HCT116 (cell line): ENCODE results near the gene CREB3L4. TPM values are rescaled to one million over a fixed set of nuclear protein-coding genes. Genes with fewer than 3 reads are reported as not detected.

ENCODE experiments used
- ATAC-seq: fragments of 200-7000 bp; cut with Tn5 transposase; 2 replicates; pipeline ENCODE4 v1.9.1; 2020; ENCODE audit warnings: mild to moderate bottlenecking, moderate library complexity
- BruUV-seq: library from RNA; stranded (reverse); fragments of 400-500 nt; replicated peaks from 2 replicates; lab custom pipeline; 2021; lab: Mats Ljungman, UMichigan
- CTCF ChIA-PET: fragments of 300-600 bp; sonication (Branson Sonifier 250); formaldehyde crosslinking; loops from one replicate; lab custom pipeline; 2021; ENCODE audit warnings: antibody characterized with exemption; lab: Charles Lee
- POLR2A ChIA-PET: fragments of 300-600, 350-600 bp; sonication (Branson Sonifier 250); formaldehyde crosslinking; loops from one replicate; lab custom pipeline; 2021; ENCODE audit warnings: antibody characterized with exemption; lab: Charles Lee
- RAD21 ChIA-PET, 2 experiments: fragments of 300-600 bp; sonication (Branson Sonifier 250); formaldehyde crosslinking; loops; one replicate each; lab custom pipeline; 2023; ENCODE audit warnings: low total read pairs in 2 of 2; ENCODE audit not compliant: uncharacterized antibody in 2 of 2, unreplicated experiment in 2 of 2, low non-redundant PET in 1 of 2; lab: Charles Lee
- DNase-seq: peaks from one replicate; pipeline ENCODE4 v3.0.0-alpha.2; 2010; ENCODE audit warnings: low read depth, low spot score
- H2AFZ ChIP-seq: fragments of 200-600 bp; shearing (Covaris generic), sonication (generic); 2 replicates; pipeline ENCODE4 v1.6.1; 2017; ENCODE audit warnings: low read depth, mixed run types, mixed read lengths, antibody characterized with exemption, low read length; ENCODE audit not compliant: poor library complexity, severe bottlenecking
- H3K27ac ChIP-seq: 2 replicates; pipeline ENCODE4 v1.5.1; 2012; ENCODE audit warnings: low read depth, low read length
- H3K27me3 ChIP-seq: fragments of 200-600 bp; sonication (generic); 2 replicates; pipeline ENCODE4 v1.6.1; 2016; ENCODE audit warnings: mixed run types, low read length, mixed read lengths; ENCODE audit not compliant: insufficient read depth
- H3K36me3 ChIP-seq, 2 experiments: fragments of 200-500 bp in 1 of 2; fragments of 200-600 bp in 1 of 2; sonication (Bioruptor generic) in 1 of 2; sonication (generic) in 1 of 2; 2 replicates each; pipeline versions ENCODE4 v1.5.1 to v1.6.1; 2014 to 2016; ENCODE audit warnings: low read length in 2 of 2, inconsistent platforms in 1 of 2, mixed read lengths in 1 of 2, mixed run types in 1 of 2; ENCODE audit not compliant: insufficient read depth in 2 of 2, control insufficient read depth in 1 of 2
- H3K4me1 ChIP-seq, 2 experiments: fragments of 200-600 bp in 1 of 2; sonication (generic) in 1 of 2; 2 replicates each; pipeline versions ENCODE4 v1.5.1 to v1.6.1; 2012 to 2017; ENCODE audit warnings: low read length in 2 of 2, inconsistent platforms in 1 of 2, mild to moderate bottlenecking in 1 of 2, mixed read lengths in 1 of 2, mixed run types in 1 of 2, moderate library complexity in 1 of 2; ENCODE audit not compliant: insufficient read depth in 2 of 2, control insufficient read depth in 1 of 2
- H3K4me2 ChIP-seq: fragments of 200-600 bp; sonication (generic); 2 replicates; pipeline ENCODE4 v1.6.1; 2017; ENCODE audit warnings: mixed run types, low read length, mixed read lengths
- H3K4me3 ChIP-seq, 2 experiments: fragments of 200-600 bp in 1 of 2; sonication (generic) in 1 of 2; replicated peaks in 1 of 2; 2 replicates each; pipeline ENCODE4 v1.5.1; 2011 to 2016; ENCODE audit warnings: low read length in 2 of 2, control low read depth in 1 of 2, low read depth in 1 of 2, mild to moderate bottlenecking in 1 of 2, mixed read lengths in 1 of 2, mixed run types in 1 of 2
- H3K79me2 ChIP-seq: fragments of 200-600 bp; sonication (generic); 2 replicates; pipeline ENCODE4 v1.6.1; 2017; ENCODE audit warnings: mild to moderate bottlenecking, mixed run types, low read length, moderate library complexity, mixed read lengths; ENCODE audit not compliant: insufficient read depth
- H3K9ac ChIP-seq: fragments of 200-600 bp; sonication (generic); 2 replicates; pipeline ENCODE4 v1.6.1; 2016; ENCODE audit warnings: low read length, mixed read lengths
- H3K9me2 ChIP-seq: fragments of 200-600 bp; sonication (generic), shearing (Covaris generic); 2 replicates; pipeline ENCODE4 v1.6.1; 2017; ENCODE audit warnings: mixed run types, mild to moderate bottlenecking, moderate library complexity; ENCODE audit not compliant: insufficient read depth
- H3K9me3 ChIP-seq, 2 experiments: fragments of 200-500 bp in 1 of 2; fragments of 200-600 bp in 1 of 2; sonication (Bioruptor generic) in 1 of 2; sonication (generic) in 1 of 2; 2 replicates each; pipeline ENCODE4 v1.6.1; 2014 to 2017; ENCODE audit warnings: low read length in 2 of 2, mixed read lengths in 2 of 2, inconsistent platforms in 1 of 2, low read depth in 1 of 2, mild to moderate bottlenecking in 1 of 2, mixed run types in 1 of 2, moderate library complexity in 1 of 2; ENCODE audit not compliant: control insufficient read depth in 1 of 2, insufficient read depth in 1 of 2
- H4K20me1 ChIP-seq: fragments of 200-600 bp; sonication (generic), shearing (Covaris generic); 2 replicates; pipeline ENCODE4 v1.6.1; 2017; ENCODE audit warnings: mixed run types, mild to moderate bottlenecking, moderate library complexity; ENCODE audit not compliant: insufficient read depth
- CBX3 ChIP-seq: IDR thresholded peaks from 2 replicates; pipeline ENCODE4 v1.6.1; 2012; ENCODE audit warnings: low read depth
- CEBPB ChIP-seq: IDR thresholded peaks from 2 replicates; pipeline ENCODE4 v1.6.1; 2012; ENCODE audit warnings: low read depth
- EGR1 ChIP-seq: IDR thresholded peaks from 2 replicates; pipeline ENCODE4 v1.6.1; 2012; ENCODE audit warnings: low read depth
- ELF1 ChIP-seq: IDR thresholded peaks from 2 replicates; pipeline ENCODE4 v1.6.1; 2012; ENCODE audit warnings: low read depth, borderline replicate concordance
- EZH2phosphoT487 ChIP-seq: fragments of 200-600 bp; IDR thresholded peaks from 2 replicates; pipeline ENCODE4 v1.6.1; 2018; ENCODE audit warnings: antibody characterized with exemption, borderline replicate concordance
- FOSL1 ChIP-seq: IDR thresholded peaks from 2 replicates; pipeline ENCODE4 v1.6.1; 2012; ENCODE audit warnings: low read depth
- JUND ChIP-seq: IDR thresholded peaks from 2 replicates; pipeline ENCODE4 v1.6.1; 2012
- POLR2A ChIP-seq: IDR thresholded peaks from 2 replicates; pipeline ENCODE4 v1.7.0; 2011; ENCODE audit warnings: borderline replicate concordance; ENCODE audit not compliant: insufficient read depth, insufficient read length; ENCODE audit errors: extremely low read depth
- POLR2AphosphoS5 ChIP-seq: IDR thresholded peaks from 2 replicates; pipeline ENCODE4 v1.6.1; 2011; ENCODE audit warnings: mild to moderate bottlenecking, low read depth, low read length, moderate library complexity
- RAD21 ChIP-seq: IDR thresholded peaks from 2 replicates; pipeline ENCODE4 v1.6.1; 2012; ENCODE audit warnings: low read depth, mild to moderate bottlenecking
- SIN3A ChIP-seq: IDR thresholded peaks from 2 replicates; pipeline ENCODE4 v1.6.1; 2012; ENCODE audit warnings: low read depth
- SP1 ChIP-seq: IDR thresholded peaks from 2 replicates; pipeline ENCODE4 v1.6.1; 2012; ENCODE audit warnings: low read depth
- SRF ChIP-seq: IDR thresholded peaks from 2 replicates; pipeline ENCODE4 v1.6.1; 2012; ENCODE audit warnings: low read depth
- TCF7L2 ChIP-seq: IDR thresholded peaks from 2 replicates; pipeline ENCODE4 v1.7.0; 2011; ENCODE audit warnings: borderline replicate concordance, inconsistent platforms; ENCODE audit not compliant: insufficient read depth, insufficient read length; ENCODE audit errors: extremely low read depth
- YY1 ChIP-seq: IDR thresholded peaks from 2 replicates; pipeline ENCODE4 v1.6.1; 2011; ENCODE audit warnings: low read length, low read depth, moderate library complexity, mild to moderate bottlenecking; ENCODE audit not compliant: insufficient replicate concordance; ENCODE audit errors: extremely low read depth
- ZFX ChIP-seq: fragments of 450-650 bp; IDR thresholded peaks from 2 replicates; pipeline ENCODE4 v1.6.1; 2017
- ZNF274 ChIP-seq: fragments of 200-500 bp; sonication (Bioruptor generic); IDR thresholded peaks from 2 replicates; pipeline ENCODE4 v1.6.1; 2014; ENCODE audit warnings: mild to moderate bottlenecking, low read depth, low read length, inconsistent platforms
- intact Hi-C: fragments of 100-400 bp; cut with micrococcal nuclease; formaldehyde crosslinking; loops from 2 replicates; pipeline ENCODE4 v1.10.0; 2022
- total RNA-seq: library from RNA; stranded (reverse); gene quantifications from one replicate; pipeline ENCODE4 v1.2.1, GENCODE V29; 2021; ENCODE audit not compliant: unreplicated experiment
- TF ChIP-seq, protein P1 (sequence below): IDR thresholded peaks from 2 replicates; pipeline ENCODE4 v1.6.1; 2012
- TF ChIP-seq, protein P2 (sequence below): IDR thresholded peaks from 2 replicates; pipeline ENCODE4 v1.6.1; 2011; ENCODE audit warnings: mild to moderate bottlenecking, low read length, moderate library complexity; ENCODE audit not compliant: insufficient replicate concordance; ENCODE audit errors: extremely low read depth
- TF ChIP-seq, protein P3 (sequence below), 3 experiments: fragments of 200-600 bp in 1 of 3; sonication (generic) in 1 of 3; IDR thresholded peaks in 2 of 3; conservative IDR thresholded peaks in 1 of 3; 2 replicates each; pipeline ENCODE4 v1.5.1; 2012 to 2017; ENCODE audit warnings: low read depth in 2 of 3, low read length in 2 of 3, antibody characterized with exemption in 1 of 3, borderline replicate concordance in 1 of 3, control low read depth in 1 of 3, mild to moderate bottlenecking in 1 of 3, mixed read lengths in 1 of 3, mixed run types in 1 of 3, moderate library complexity in 1 of 3; ENCODE audit not compliant: insufficient read depth in 1 of 3

Gene CREB3L4
- total RNA-seq, 1 experiment from 2014 or later = 15.3 TPM

DNA sequence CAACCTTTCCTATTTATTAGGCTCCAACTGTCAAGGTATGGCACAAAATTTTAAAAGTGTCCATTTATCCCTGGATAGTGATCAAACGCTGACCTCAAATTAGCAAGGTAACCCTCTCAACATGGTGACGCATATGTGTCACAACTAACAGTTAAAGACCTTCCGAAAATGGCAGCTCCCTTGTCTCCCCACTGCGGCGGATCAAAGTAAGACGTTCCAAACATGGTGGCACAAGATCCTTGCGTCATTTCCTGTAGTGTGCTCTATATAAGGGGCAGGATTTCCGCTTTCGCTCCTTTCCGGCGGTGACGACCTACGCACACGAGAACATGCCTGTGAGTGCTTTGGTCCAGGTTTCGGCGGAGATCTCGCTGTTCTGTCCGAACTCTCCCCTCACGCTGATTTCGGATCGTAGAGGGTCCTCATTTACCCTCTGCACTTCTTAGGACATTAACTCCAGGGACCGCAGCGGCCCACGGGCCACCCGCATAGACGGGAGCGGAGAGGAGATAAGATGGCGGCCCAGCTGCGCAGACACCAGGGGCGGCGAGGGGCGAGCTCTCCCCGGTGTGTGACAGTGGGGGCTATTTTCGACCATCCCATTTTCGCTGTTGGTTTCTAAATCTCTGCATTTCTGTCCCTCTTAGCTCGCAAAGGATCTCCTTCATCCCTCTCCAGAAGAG is 22.9 kb downstream of the CREB3L4 start, which contains the start of gene RPS27:
RPS27 (plus strand) TSS at position 295 of the 683 bp plus-strand sequence; CDS start at position 330, 35 bp downstream.
- POLR2A ChIA-PET = interaction anchor here (0.5 to 3.2 kb wide), 32 partner anchors 9 to 458 kb away, joined by 3 to 24 read pairs (median 5); partner anchors contain the start of genes CREB3L4, CRTC2, GATAD2B and ILF2
- TF ChIP-seq CEBPB = no peak
- 0 out of 2 replicates have a peak, but pooled peaks have one; percentile 8 for TF ChIP-seq JUND
- no peak; the same call in 1 of the 2 replicates for TF ChIP-seq ZFX
- peak; percentile 100 for TF ChIP-seq YY1
- no peak for TF ChIP-seq RAD21
- TF ChIP-seq SRF = peak; percentile 91
- peak; percentile 96 for TF ChIP-seq SIN3A
- peak; percentile 89 for TF ChIP-seq SP1
- TF ChIP-seq CBX3 = peak; percentile 84; the same call in 1 of the 2 replicates
- peak; percentile 99 for TF ChIP-seq POLR2A
- peak; percentile 99 for TF ChIP-seq POLR2AphosphoS5
- no peak for TF ChIP-seq FOSL1
- TF ChIP-seq, protein P1, sequence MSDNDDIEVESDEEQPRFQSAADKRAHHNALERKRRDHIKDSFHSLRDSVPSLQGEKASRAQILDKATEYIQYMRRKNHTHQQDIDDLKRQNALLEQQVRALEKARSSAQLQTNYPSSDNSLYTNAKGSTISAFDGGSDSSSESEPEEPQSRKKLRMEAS = peak; percentile 78
- TF ChIP-seq EZH2phosphoT487 = no peak
- TF ChIP-seq, protein P2, sequence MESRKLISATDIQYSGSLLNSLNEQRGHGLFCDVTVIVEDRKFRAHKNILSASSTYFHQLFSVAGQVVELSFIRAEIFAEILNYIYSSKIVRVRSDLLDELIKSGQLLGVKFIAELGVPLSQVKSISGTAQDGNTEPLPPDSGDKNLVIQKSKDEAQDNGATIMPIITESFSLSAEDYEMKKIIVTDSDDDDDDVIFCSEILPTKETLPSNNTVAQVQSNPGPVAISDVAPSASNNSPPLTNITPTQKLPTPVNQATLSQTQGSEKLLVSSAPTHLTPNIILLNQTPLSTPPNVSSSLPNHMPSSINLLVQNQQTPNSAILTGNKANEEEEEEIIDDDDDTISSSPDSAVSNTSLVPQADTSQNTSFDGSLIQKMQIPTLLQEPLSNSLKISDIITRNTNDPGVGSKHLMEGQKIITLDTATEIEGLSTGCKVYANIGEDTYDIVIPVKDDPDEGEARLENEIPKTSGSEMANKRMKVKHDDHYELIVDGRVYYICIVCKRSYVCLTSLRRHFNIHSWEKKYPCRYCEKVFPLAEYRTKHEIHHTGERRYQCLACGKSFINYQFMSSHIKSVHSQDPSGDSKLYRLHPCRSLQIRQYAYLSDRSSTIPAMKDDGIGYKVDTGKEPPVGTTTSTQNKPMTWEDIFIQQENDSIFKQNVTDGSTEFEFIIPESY = peak; percentile 78
- TF ChIP-seq EGR1 = peak; percentile 94
- peak; percentile 95; the same call in 1 of the 2 replicates for TF ChIP-seq ELF1
- TF ChIP-seq ZNF274 = no peak
- TF ChIP-seq TCF7L2 = peak; percentile 100
- TF ChIP-seq, protein P3, sequence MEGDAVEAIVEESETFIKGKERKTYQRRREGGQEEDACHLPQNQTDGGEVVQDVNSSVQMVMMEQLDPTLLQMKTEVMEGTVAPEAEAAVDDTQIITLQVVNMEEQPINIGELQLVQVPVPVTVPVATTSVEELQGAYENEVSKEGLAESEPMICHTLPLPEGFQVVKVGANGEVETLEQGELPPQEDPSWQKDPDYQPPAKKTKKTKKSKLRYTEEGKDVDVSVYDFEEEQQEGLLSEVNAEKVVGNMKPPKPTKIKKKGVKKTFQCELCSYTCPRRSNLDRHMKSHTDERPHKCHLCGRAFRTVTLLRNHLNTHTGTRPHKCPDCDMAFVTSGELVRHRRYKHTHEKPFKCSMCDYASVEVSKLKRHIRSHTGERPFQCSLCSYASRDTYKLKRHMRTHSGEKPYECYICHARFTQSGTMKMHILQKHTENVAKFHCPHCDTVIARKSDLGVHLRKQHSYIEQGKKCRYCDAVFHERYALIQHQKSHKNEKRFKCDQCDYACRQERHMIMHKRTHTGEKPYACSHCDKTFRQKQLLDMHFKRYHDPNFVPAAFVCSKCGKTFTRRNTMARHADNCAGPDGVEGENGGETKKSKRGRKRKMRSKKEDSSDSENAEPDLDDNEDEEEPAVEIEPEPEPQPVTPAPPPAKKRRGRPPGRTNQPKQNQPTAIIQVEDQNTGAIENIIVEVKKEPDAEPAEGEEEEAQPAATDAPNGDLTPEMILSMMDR (IDR thresholded peaks at IDR 0.05 in 2 of 3, conservative IDR thresholded peaks at IDR 0.05 in 1 of 3; ENCODE audit: borderline replicate concordance in 1 of 3, insufficient read depth in 1 of 3, low read depth in 2 of 3, low read length in 2 of 3) = no peak
- no peaks in the 10 kb centered on the region for H3K9me2 ChIP-seq
- peak within 1 kb of the TSS; percentile 80 for H3K27ac ChIP-seq
- H3K9ac ChIP-seq = peak within 1 kb of the TSS; percentile 99
- no peaks in the 10 kb centered on the region for H3K9me3 ChIP-seq
- intact Hi-C loops = no loop called here
- peak within 1 kb of the TSS; percentile 89 to 96 for H3K4me3 ChIP-seq
- RAD21 ChIA-PET = no interaction called here
- DNase-seq (peak; percentile 98), ATAC-seq (peak; percentile 51)
- no TSS peak for BruUV-seq
- no peak within 1 kb of the TSS for H2AFZ ChIP-seq
- CTCF ChIA-PET = interaction anchor here (1.3 kb wide), 1 partner anchor 13 kb away, joined by 3 read pairs; the partner anchor contains the start of gene JTB
- H3K4me1 ChIP-seq = peaks cover 7 to 37% of the 10 kb centered on the region in 2 experiments
- no peaks in the 10 kb centered on the region for H3K27me3 ChIP-seq
- peaks cover 26% of the 10 kb centered on the region for H3K79me2 ChIP-seq
- H3K4me2 ChIP-seq = peak within 1 kb of the TSS; percentile 75
- peaks cover 11% of the 10 kb centered on the region; the same call in 1 of the 2 replicates for H4K20me1 ChIP-seq
- peaks cover 15 to 31% of the 10 kb centered on the region in 2 experiments for H3K36me3 ChIP-seq
